ENCODE results near the gene CCDC167. TPM values are rescaled to one million over a fixed set of nuclear protein-coding genes. Genes with fewer than 3 reads are reported as not detected.

Gene CCDC167
- total RNA-seq, 1 donor from 2014 or later = 24.0 TPM

GRCh38 chr6:37496951-37497885 is 2.5 kb downstream of the CCDC167 start:
- Histone ChIP-seq H3K9me3 (ENCODE audit: insufficient read depth, low read depth, low read length) (no peaks in the 10 kb centered on the region), H3K27me3 (ENCODE audit: insufficient read depth, low read length) (no peaks in the 10 kb centered on the region), H3K9ac (ENCODE audit: low read length) (no peak overlapping the region), H3K4me1 (ENCODE audit: insufficient read depth, low read length) (peaks cover 6% of the 10 kb centered on the region), H3K79me2 (ENCODE audit: insufficient read depth, low read length) (peaks cover 6% of the 10 kb centered on the region), H2AFZ (ENCODE audit: low read depth, low read length) (no peak overlapping the region), H3K27ac (ENCODE audit: low read depth, low read length) (no peak overlapping the region), H4K20me1 (ENCODE audit: insufficient read depth, low read length) (peaks cover 21% of the 10 kb centered on the region), H3K4me2 (ENCODE audit: low read length) (no peak overlapping the region), H3K4me3 (ENCODE audit: insufficient read depth, low read depth, low read length) (no peak overlapping the region), H3K36me3 (ENCODE audit: insufficient read depth, low read length) (no peaks in the 10 kb centered on the region)
- Mint-ChIP-seq H3K4me1 (ENCODE audit: low read depth, unreplicated experiment) (peaks cover 8% of the 10 kb centered on the region), H3K27me3 (ENCODE audit: low read depth, unreplicated experiment) (peaks cover 2% of the 10 kb centered on the region), H3K9me3 (ENCODE audit: unreplicated experiment) (no peaks in the 10 kb centered on the region), H3K27ac (ENCODE audit: unreplicated experiment) (no peak overlapping the region), H3K4me3 (ENCODE audit: unreplicated experiment) (no peak overlapping the region), H3K36me3 (ENCODE audit: low read depth, unreplicated experiment) (peaks cover 3% of the 10 kb centered on the region)
- TF ChIP-seq EZH2 (IDR thresholded peaks at IDR 0.05; ENCODE audit: insufficient read depth, low read length) = no peak
- TF ChIP-seq, protein P1, sequence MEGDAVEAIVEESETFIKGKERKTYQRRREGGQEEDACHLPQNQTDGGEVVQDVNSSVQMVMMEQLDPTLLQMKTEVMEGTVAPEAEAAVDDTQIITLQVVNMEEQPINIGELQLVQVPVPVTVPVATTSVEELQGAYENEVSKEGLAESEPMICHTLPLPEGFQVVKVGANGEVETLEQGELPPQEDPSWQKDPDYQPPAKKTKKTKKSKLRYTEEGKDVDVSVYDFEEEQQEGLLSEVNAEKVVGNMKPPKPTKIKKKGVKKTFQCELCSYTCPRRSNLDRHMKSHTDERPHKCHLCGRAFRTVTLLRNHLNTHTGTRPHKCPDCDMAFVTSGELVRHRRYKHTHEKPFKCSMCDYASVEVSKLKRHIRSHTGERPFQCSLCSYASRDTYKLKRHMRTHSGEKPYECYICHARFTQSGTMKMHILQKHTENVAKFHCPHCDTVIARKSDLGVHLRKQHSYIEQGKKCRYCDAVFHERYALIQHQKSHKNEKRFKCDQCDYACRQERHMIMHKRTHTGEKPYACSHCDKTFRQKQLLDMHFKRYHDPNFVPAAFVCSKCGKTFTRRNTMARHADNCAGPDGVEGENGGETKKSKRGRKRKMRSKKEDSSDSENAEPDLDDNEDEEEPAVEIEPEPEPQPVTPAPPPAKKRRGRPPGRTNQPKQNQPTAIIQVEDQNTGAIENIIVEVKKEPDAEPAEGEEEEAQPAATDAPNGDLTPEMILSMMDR (IDR thresholded peaks at IDR 0.05; ENCODE audit: insufficient read depth, low read depth, low read length) = no peak
- no peak for FAIRE-seq
- DNase-seq (ENCODE audit: low read depth) = no peak

DNA sequence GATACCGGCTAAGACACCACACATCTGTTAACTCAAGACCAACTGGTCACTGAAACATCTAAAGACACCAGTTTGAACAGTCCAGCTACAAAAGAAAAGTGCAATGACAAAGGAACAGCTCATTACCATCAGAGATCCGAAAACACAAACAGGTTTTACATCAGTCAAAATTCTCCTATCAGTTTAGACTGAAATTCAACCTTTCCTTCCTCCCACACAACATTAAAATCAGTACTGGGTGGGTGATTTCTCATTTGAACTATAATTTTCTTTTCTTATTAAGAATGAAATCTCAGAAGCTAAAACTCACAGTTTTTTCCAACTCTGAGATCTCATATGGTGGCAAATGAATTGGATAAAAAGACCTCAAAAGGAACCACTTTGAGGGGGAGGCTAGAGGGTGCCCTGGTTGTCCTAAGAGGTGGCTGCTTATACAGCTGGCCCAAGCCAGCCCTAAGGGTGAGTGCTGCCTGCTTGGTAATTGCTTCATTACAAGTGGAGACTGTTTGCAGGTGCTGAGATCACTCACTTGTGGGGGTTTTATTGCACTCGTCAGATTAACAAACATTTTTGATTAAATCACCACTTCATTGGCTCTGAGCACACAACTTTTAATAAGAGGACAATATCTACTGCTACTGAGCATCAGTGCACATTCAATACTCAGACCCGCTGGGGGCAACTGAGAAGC is 4.3 kb downstream of the CCDC167 start:
- Histone ChIP-seq H3K27ac (ENCODE audit: low read depth, low read length) (no peak overlapping the region), H2AFZ (ENCODE audit: low read depth, low read length) (no peak overlapping the region), H3K36me3 (ENCODE audit: insufficient read depth, low read length) (no peaks in the 10 kb centered on the region), H3K4me2 (ENCODE audit: low read length) (no peak overlapping the region), H3K4me3 (ENCODE audit: insufficient read depth, low read depth, low read length) (no peak overlapping the region), H3K4me1 (ENCODE audit: insufficient read depth, low read length) (peaks cover 13% of the 10 kb centered on the region), H3K9ac (ENCODE audit: low read length) (no peak overlapping the region), H3K27me3 (ENCODE audit: insufficient read depth, low read length) (no peaks in the 10 kb centered on the region), H4K20me1 (ENCODE audit: insufficient read depth, low read length) (peaks cover 39% of the 10 kb centered on the region), H3K79me2 (ENCODE audit: insufficient read depth, low read length) (peaks cover 9% of the 10 kb centered on the region), H3K9me3 (ENCODE audit: insufficient read depth, low read depth, low read length) (no peaks in the 10 kb centered on the region)
- Mint-ChIP-seq H3K27ac (ENCODE audit: unreplicated experiment) (no peak overlapping the region), H3K4me3 (ENCODE audit: unreplicated experiment) (no peak overlapping the region), H3K9me3 (ENCODE audit: unreplicated experiment) (no peaks in the 10 kb centered on the region), H3K27me3 (ENCODE audit: low read depth, unreplicated experiment) (no peaks in the 10 kb centered on the region), H3K36me3 (ENCODE audit: low read depth, unreplicated experiment) (peaks cover 5% of the 10 kb centered on the region), H3K4me1 (ENCODE audit: low read depth, unreplicated experiment) (peaks cover 13% of the 10 kb centered on the region)
- no peak for FAIRE-seq
- TF ChIP-seq, protein P1 (IDR thresholded peaks at IDR 0.05; ENCODE audit: insufficient read depth, low read depth, low read length) = no peak
- no peak for TF ChIP-seq EZH2 (IDR thresholded peaks at IDR 0.05; ENCODE audit: insufficient read depth, low read length)
- no peak for DNase-seq (ENCODE audit: low read depth)
